ENCODE measurements around the gene KHDC3L.

DNA sequence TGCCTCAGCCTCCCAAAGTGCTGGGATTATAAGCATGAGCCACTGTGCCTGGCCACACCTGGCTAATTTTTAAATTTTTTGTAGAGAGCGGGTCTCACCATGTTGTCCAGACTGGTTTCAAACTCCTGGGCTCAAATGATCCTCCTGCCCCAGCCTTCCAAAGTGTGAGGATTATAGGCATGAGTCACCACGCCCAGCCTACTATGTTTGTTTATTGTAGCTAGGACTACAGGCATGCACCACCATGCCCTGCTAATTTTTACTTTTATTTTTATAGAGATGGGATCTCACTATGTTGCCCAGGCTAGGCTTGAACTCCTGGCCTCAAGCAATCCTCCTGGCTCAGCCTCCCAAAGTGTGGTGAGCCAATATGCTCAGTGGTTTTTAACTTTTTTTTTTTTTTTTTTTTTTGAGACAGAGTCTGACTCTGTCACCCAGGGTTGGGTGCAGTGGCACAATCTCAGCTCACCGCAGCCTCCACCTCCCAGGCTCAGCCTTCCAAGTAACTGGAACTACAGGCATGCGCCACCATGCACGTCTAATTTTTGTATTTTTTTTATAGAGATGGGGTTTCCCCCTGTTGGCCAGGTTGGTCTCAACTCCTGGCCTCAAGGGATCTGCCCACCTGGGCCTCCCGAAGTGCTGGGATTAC, 20.1 kb downstream of the KHDC3L start:
- TF ChIP-seq POLR2A (IDR thresholded peaks at IDR 0.05): no peak
- TF ChIP-seq, protein P1, sequence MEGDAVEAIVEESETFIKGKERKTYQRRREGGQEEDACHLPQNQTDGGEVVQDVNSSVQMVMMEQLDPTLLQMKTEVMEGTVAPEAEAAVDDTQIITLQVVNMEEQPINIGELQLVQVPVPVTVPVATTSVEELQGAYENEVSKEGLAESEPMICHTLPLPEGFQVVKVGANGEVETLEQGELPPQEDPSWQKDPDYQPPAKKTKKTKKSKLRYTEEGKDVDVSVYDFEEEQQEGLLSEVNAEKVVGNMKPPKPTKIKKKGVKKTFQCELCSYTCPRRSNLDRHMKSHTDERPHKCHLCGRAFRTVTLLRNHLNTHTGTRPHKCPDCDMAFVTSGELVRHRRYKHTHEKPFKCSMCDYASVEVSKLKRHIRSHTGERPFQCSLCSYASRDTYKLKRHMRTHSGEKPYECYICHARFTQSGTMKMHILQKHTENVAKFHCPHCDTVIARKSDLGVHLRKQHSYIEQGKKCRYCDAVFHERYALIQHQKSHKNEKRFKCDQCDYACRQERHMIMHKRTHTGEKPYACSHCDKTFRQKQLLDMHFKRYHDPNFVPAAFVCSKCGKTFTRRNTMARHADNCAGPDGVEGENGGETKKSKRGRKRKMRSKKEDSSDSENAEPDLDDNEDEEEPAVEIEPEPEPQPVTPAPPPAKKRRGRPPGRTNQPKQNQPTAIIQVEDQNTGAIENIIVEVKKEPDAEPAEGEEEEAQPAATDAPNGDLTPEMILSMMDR (IDR thresholded peaks at IDR 0.05): no peak
